Retina (tissue), 1 donor: Measurements from ENCODE around the gene DDX39B.

Experiments
- DNase-seq: peaks from one replicate; pipeline ENCODE4 v3.0.0-alpha.2; 2016

Gene DDX39B

DNA sequence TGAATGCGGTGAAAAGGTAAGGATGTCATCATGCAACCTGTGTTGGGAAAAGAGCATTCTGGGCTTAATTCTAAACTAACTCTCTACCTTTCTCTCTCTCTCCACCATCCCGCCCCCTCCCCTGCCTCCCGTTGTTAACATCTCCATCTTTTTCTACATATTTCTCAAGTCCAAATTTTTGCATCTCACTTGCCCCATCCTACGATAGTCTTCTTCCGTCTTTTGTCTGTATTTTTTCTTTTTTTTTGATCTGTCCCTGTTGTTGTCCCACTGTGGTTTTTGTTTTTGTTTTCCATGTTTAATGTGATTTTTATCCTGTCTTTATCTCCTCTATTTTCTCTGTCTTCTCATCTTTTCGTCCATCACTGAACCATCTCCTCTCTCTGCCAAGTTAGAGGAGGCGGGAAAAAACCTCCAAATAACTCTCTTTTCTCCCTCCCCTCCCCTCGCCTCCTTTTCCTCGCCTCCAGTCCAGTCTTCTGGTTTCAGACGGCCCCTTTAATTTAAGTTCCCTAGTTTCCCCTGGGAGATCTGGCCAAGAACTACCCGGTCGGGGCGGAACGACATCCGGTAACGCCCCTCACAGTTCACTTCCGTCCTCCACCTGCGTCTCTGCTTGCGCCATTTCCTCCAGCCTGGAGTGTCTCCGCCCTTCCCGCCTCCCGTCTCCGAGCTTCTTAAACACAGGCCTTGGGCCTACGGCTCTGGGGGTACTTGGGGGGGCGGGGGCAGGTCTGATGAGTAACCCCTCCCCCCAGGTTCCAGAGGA lies 5.3 kb upstream of the DDX39B start, which contains the start of gene NFKBIL1:
Gene NFKBIL1, plus strand, starts transcription at position 651 of the 769 bp plus-strand sequence. Its CDS starts 87 bp downstream, at position 738.
- peak; percentile 95 for DNase-seq

DNA sequence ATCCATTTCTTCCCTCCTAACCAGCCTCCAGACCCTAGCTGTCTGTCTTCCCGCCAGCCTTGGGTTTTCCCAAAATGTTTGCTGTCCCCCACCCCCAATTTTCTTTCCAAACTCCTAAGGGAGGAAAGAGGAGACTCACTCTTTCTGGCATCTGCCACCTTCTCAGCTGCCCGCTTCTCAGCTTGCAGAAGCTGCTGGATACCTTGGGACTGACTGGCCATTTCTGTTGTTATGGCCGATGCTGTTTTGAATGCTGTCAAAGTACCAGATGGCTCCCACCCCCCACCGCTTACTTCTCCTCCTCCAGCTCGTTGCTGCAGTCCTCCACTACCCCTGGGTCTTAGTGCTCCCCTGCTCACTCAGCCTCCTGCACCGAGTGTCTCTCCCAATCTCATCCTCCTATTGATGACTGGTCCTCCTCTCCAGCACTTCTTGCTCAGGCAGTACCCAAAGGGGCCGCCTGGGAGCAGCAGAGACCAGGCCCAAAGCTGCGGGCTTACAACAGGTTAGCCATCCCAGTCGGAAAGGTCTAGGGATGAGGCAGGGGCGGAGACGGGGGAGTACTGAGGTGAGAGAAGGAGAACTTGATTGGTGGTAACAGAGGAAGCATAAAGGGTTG lies 4.6 kb upstream of the DDX39B start, which contains the start of gene ATP6V1G2:
Gene ATP6V1G2, minus strand, starts transcription at position 270 of the 619 bp plus-strand sequence. Its CDS starts 49 bp downstream, at position 221.
- DNase-seq: peak; percentile 95

DNA sequence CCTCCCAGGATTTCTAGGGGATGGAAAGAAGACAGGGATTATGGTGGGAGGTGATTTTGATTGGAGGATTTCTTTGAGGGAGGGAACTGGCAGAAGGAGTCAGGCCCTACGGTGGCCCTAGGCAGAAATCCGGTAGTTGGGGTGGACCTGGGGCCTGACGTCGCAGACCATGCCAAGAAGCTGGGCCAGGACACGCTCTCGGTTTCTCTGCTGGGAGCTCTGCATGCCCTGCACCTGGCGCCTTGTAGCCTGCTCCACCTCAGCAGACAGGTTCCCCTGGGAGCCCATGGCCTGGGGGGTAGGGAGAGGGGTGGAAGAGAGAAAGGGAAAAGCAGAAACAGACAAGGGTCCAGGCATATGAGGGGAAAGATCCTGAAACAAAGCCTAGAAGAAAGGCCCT lies 3.5 kb upstream of the DDX39B start:
- DNase-seq: no peak

DNA sequence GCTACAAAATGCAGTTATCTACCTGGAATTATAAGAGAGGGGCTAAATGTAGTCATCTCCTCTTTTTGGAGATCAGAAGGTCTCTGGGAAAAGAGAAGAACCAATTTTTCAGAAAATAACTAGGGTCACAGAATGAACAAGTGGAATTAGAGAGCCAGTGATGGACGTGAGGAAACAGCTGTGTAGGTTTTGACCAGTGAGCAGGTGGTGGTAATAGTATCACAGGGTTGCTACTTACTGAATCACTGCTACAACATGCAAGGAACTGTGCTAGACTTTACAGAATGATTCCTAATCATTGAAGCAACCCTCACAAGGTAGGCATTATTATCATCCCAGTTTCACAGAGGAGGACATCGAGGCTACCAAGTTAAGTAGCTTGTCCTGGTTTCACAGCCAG lies 2.9 kb upstream of the DDX39B start:
- no peak for DNase-seq

DNA sequence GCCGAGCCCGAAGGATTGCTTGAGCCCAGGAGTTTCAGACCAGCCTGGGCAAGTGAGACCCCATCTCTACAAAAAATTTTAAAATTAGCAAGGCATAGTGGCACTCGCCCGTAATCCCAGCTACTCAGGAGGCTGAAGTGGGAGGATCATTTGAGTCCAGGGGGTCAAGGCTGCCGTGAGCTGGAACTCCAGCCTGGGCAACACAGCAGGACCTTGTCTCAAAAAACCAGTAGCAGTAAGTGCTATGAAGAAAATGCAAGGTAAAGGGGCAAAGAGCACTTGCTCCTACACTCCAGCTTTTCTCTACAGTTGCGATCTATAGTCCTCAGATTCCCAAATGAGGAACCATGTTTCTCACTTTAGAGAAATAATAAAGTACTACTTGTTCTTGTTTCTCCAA lies 1.8 kb upstream of the DDX39B start:
- DNase-seq: no peak

DNA sequence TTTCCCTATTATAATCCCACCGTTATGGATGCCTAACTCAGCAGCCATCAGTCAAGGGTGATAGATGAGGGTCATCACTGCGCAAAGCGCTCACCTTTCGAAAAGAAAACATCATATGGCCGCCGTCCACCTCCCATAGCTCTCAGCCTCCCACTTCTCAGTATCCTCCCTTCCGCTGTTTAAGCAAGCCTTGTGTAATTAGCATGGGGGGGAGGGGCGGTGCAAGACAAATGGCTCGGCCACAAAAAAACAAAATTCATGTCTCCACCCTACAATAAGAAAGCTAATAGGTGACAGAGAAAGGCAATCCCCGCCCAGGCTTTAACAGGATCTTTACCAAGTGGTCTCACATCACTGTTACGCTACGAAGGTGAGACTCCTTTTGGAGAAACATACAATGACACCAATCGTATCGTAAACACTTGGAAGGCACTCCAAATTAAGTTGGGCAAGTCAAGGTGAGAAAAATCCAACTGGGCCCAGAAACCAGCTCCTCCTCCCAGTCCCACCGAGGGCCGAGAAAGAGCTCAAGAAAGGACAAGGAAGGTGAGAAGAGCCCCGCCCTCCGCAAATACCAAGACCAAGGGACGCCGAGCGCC lies 645 bp downstream of the DDX39B start:
- no peak for DNase-seq

DNA sequence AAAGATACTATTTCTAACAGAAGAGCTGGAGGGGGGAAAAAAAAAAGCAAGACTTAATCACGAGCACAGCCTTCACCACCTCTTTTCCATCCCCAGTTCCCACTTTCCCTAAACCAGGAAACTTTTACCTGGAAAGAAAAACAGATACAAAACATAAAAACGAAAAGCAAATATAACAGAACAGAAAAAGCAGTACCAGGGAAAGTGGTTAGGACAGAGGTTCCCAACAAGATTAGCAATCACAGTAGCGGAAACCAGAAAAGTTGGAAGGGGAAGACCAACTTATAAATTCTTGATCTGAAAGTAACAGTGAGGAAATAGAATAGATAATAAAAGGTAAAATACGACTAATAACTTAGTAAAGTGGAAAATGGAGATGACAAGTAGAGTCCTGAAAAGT lies 1.2 kb downstream of the DDX39B start:
- DNase-seq: no peak

DNA sequence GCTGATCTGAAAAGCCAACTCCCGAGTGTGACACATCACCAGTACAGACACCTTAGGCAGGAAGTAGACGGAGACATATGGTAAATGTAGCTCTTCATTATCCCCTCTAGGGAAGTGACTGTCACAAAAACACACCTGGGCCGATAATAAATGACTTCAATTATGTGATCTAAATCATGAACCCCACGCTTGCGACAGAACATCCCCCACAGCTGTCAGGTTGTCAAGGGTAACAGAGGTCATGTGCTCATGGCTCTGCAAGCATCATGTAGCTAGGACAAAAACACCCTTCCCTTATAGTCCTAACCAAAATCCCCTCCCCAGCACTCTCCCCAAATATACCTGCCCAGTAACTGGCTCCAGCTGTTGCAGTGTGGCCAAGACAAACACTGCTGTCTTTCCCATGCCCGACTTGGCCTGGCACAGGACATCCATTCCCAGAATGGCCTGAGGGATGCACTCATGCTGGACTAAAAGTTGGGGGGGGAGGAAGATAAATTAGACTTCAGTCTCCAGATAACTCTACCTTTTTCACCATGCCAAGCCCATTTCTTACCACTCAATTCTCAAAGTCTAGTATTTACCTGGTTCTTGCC lies 2.9 kb downstream of the DDX39B start:
- no peak for DNase-seq

DNA sequence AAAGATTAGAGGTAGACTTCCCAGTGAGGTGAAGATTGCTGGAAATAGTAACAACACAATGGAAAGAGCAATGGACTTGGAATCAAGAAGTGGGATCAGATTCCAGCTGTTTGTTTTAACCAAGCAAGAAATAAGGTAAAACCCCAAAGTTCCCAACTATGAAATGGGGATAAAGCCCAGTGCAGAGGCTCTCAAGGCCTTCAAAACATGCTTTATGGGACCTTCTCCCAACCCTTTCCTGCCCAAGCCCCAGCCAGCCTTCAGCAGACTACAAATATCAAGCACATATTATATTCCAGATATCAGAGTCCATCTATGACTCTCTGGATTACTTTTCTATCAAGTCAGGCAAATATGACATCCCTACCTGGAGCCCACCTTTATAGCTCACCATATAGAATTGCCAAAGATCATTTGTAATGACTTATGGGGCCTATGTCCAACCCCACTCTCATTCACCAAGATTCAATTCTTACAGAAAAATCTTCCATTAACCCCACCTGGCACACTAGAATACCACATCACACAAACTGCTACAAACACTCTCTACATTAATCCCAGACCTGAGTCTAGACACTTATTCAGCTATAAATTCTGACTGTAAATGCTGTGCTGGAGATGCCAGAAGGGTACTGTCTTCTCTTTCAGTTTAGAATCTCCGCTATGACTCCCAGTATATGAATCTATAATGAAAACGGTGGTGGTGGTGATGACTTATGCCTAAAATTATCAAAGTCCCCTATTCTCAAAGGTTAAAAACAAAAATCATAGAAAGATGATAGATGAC lies 6.1 kb downstream of the DDX39B start:
- no peak for DNase-seq

DNA sequence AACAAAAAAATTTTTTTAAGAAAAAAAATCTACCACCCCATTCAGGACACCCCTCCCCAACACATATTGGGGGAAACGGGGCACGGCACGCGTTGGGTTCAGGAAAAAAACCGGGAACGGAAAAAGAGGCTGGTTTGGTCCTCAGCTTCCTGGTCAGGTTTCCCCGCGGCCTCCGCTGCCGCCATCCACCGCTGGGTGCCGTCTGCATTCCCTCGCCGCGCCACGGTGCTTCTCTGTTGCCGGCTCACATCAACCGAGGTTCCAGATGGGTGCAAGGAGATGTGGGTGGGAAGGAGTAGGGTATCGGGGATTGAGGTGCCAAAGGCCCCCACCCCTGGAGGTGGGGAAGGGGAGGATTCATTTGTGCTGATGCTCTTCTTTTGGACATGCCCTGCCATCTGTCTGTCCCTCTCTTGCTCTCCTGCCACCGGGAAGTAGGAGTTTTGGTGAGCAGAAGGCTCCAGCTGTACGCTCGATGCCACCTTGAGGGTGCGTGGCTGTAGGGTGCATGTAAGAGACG lies 7.2 kb downstream of the DDX39B start:
- no peak for DNase-seq

DNA sequence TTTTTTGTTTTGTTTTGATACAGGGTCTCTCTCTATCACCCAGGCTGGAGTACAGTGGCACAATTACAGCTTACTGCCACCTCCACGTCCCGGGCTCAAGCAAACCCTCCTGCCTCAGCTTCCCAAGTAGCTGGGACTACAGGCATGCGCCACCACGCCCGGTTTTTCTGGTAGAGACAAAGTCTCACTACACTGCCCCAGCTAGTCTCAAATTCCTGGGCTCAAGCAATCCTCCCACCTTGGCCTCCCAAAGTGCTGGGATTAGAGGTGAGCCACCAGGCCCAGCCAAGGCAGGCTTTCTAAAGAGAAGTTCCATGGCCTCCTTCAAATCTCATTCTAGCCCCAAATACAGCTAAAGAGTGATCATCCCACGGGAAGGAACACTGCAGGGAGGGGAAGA lies 7.8 kb downstream of the DDX39B start:
- no peak for DNase-seq

DNA sequence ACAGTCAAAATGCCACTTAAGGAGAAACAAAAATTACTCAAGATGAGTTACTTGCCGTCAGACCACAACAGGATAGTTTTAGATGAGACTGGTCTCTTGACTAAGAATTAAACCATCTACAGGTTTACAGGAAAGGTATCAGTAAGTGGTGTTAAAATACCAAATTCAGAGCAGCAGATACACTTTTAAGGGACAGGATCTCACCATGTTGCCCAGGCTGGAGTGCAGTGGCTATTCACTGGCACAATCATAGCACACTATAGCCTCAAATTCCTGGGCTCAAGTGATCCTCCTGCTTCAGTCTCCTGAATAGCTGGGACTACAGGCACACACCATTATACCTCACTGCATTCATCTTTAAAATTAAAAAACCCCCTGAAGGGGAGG lies 8.4 kb downstream of the DDX39B start:
- no peak for DNase-seq

DNA sequence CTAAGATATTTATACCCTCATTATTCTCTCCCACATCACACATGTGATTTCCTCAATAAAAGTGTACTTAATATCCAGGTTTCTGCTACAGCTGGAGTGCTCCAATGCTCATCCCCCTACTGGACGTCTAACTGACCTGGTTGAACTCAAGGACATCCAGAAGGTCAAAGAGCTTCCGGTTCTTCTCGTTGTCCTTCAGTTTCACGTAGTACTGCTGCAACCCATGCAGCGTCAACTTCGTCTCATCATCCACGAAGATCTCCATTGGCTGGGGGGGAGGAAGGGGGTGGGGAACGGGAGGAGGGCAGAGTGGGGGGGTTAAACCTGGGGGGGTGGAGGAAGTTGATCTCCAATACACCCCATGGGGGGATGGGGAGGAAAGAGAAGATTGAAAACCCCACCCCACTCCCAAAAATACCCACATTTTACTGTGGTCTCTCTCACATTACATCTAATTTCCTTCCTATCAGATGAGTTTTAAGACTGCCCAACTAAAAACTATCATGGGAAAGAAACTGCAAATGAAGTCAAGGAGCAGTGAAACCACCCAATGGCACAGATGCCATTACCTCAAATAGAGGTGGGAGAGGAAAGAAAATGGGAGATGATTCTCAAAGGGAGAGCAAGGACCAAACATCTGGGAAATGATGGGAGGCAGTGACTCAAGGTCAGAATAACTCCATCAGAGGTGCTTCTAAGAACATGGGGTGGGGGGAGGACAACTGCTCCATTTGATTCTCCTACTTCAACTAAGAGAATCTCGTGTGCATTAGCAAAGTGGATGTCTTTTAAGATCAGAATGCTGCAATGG lies 9.0 kb downstream of the DDX39B start:
- DNase-seq: no peak

DNA sequence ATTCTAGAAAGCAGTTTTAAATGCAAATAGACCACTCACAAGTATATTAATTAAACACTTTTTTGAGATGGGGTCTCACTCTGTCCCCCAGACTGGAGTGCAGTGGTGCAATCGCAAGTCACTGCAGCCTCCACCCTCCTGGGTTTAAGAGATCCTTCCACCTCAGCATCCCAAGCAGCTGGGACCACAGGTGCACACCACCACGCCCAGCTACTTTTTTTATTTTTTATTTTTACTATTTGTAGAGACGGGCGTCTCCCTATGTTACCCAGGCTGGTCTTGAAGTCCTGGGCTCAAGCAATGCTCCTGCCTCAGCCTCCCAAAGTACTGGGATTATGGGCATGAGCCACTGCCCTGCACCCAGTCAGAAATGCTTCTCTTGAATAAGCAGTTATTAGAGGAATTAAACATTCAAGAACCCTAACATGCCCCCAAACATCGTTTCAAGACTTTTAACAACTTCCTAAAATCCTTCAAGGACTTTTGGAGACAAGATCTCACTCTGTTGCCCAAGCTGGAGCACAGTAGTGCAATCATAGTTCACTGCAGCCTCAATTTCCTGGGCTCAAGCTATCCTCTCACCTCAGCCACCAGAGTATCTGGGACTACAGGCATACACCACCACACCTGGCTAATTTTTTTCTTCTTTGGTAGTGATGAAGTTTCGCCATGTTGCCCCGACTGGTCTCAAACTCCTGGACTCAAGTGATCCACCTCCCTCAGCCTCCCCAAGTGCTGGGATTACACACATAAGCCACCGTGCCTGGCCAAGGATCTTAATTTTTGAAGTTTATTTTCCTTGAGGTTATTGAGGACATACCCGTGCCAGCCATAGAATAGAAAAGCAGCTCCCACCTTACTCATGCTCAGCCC lies 9.8 kb downstream of the DDX39B start:
- no peak for DNase-seq

DNA sequence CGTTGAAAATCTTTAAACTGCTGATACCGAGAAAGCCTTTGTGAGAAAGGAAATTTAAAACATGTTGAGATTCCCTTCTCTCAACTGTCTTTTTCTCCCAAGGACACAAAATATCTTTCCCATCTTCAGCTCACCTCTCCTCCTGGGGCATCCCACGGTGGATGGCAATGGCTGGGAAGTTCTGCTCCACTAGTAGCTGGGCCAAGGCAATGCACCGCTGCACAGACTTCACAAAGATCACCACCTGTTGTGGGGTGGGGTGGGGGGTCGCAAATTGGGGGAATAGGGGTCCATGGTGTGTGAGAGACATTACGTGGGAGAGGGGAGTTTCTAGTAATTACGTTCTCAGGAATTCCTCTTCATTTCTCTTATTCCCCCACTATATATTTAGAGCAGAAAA lies 10.6 kb downstream of the DDX39B start:
- no peak for DNase-seq

DNA sequence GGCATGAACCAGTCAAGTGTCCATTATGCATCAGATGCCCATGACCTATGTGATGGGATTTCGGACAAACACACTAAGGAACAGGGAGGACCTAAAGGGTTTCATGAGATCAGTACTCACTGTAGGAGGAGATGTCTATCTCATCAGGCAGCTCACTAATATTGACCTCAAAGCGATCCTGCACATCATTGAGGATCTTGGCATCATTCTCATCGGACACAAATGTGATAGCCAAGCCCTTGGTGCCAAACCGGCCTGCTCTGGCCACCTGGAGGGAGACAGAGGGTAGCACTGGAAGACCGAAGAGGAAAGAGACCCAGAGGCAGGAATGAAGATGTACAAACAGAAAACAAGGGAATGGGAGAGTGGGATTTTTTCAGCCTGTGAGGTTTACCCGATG lies 11.1 kb downstream of the DDX39B start:
- no peak for DNase-seq

DNA sequence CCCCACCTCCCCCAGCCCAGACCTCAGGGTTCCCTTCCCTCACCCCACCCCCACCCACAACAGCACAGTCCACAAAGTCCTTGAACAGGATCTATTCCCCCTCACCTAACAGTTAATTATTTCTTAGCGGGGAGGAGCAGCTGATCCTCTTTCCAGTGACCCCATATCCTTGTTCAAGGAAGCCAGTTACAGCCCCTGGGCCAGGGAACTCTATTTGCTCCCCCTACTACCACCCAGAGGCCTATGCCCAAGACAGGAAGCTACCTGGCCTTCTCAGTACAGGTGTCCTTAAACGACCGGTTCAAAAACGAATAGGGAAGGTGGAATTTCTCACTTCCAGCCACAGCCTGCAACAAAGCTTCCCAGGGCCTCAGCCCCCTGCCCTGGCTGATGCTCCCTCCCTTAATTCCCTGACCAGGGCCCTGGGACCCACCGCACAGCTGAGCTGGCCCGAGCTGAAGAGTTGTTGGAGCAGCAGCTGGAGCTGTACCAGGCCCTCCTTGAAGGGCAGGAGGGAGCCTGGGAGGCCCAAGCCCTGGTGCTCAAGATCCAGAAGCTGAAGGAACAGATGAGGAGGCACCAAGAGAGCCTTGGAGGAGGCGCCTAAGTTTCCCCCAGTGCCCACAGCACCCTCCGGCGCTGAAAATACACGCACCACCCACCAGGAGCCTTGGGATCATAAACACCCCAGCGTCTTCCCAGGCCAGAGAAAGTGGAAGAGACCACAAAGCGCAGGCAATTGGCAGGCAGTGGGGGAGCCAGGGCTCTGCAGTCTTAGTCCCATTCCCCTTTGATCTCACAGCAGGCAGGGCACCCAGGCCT lies 12.3 kb downstream of the DDX39B start:
- no peak for DNase-seq

DNA sequence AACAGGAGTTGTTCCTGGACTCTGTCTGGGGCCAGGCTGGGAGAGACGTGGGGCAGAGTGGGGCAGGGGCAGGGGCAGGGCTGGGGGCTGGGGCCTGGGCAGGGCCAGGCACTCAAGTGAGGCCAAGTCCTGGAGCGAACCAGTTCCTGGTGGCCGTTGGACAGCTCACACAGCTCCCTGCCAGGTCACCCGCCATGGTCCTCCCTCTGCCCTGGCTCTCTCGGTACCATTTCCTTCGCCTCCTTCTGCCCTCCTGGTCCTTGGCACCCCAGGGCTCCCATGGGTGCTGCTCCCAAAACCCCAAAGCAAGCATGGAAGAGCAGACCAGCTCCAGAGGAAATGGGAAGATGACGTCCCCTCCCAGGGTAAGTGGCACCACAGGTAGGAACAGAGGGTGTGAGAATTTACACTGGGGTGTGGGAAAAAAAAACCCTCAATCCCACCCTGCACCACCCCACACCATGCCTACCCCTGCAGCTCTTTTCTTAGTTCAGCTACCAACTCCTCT lies 12.9 kb downstream of the DDX39B start, which contains the start of gene MCCD1:
Gene MCCD1, plus strand, starts transcription at position 142 of the 508 bp plus-strand sequence. Its CDS starts 53 bp downstream, at position 195.
- no peak for DNase-seq

DNA sequence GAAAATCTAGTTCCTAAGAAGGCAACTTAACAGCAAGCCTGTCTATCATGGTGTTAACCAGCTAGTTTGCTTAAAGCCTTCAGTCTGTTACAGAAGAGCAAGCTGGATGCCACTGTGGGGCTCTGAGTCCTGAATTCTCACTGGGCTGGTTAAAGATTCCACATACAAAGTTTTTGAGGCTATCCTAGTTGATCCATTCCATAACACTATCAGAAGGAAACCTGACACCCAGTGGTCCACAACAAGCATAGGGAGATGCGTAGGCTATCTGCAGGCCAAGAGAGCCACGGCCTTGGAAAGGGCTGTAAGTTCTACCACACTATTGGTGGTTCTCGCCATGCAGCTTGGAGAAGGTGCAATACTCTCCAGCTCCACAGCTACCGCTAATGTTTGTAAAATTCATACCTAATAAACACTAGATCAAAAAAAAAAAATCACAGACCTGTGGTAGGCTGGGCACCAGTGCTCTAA lies 13.5 kb downstream of the DDX39B start:
- no peak for DNase-seq
